HepG2 (cell line): ENCODE measurements around the gene IQUB.

ENCODE experiments used
- POLR2A ChIP-seq, 2 experiments: IDR thresholded peaks; 2 replicates each; pipeline ENCODE4 v1.6.1; 2011; ENCODE audit warnings: low read depth in 2 of 2, low read length in 2 of 2, mild to moderate bottlenecking in 1 of 2, moderate library complexity in 1 of 2; ENCODE audit not compliant: insufficient read depth in 1 of 2
- ZNF776 ChIP-seq: sonication (generic); formaldehyde crosslinking; IDR thresholded peaks from 2 replicates; pipeline ENCODE4 v1.4.0; 2020; ENCODE audit warnings: mild to moderate bottlenecking, missing genetic modification reagents
- TF ChIP-seq, protein P1 (sequence below): sonication (generic); formaldehyde crosslinking; IDR thresholded peaks from 2 replicates; pipeline ENCODE4 v1.9.0; 2022; ENCODE audit warnings: missing genetic modification reagents, mild to moderate bottlenecking, borderline replicate concordance

DNA sequence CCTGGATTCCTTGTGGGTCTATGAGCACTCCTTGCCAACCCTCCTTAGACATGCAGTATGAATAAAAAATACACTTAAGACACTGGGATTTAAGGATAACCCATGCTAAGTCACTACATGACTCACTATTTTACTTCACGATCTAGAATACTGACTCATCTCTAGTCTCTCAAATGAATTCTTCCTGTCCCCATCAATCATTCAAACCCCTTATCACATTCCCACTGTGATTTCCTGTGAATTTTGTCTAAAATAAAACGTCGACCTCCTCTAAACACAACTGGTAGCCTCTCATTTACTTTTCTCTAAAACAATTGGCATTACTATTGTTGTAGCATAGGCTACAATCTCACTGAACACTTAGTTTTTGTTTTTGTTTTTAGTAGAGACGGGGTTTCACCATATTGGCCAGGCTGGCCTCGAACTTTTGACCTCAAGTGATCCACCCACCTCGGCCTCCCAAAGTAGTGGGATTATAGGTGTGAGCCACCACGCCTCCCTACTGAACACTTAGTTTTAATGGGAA is 3.9 kb upstream of the IQUB start:
- no peak for TF ChIP-seq ZNF776 (CRISPR knock-in tag)
- TF ChIP-seq POLR2A (IDR thresholded peaks at IDR 0.05; ENCODE audit: insufficient read depth in 1 of 2, low read depth in 2 of 2, low read length in 2 of 2): no peak
- TF ChIP-seq, protein P1, sequence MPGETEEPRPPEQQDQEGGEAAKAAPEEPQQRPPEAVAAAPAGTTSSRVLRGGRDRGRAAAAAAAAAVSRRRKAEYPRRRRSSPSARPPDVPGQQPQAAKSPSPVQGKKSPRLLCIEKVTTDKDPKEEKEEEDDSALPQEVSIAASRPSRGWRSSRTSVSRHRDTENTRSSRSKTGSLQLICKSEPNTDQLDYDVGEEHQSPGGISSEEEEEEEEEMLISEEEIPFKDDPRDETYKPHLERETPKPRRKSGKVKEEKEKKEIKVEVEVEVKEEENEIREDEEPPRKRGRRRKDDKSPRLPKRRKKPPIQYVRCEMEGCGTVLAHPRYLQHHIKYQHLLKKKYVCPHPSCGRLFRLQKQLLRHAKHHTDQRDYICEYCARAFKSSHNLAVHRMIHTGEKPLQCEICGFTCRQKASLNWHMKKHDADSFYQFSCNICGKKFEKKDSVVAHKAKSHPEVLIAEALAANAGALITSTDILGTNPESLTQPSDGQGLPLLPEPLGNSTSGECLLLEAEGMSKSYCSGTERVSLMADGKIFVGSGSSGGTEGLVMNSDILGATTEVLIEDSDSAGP (CRISPR knock-in tag): no peak
